ENCODE data around the gene HLA-DRB5. TPM values are rescaled to one million over a fixed set of nuclear protein-coding genes. Genes with fewer than 3 reads are reported as not detected.
"Not testable (repeated sequence)": the region's sequence is repeated elsewhere in the genome, so short reads cannot be mapped to it uniquely, and the experiment has no call there.

HLA-DRB5 gene
- under 1 TPM in 1 of 2 experiments, not detected in 1; 0.23 TPM for total RNA-seq

DNA sequence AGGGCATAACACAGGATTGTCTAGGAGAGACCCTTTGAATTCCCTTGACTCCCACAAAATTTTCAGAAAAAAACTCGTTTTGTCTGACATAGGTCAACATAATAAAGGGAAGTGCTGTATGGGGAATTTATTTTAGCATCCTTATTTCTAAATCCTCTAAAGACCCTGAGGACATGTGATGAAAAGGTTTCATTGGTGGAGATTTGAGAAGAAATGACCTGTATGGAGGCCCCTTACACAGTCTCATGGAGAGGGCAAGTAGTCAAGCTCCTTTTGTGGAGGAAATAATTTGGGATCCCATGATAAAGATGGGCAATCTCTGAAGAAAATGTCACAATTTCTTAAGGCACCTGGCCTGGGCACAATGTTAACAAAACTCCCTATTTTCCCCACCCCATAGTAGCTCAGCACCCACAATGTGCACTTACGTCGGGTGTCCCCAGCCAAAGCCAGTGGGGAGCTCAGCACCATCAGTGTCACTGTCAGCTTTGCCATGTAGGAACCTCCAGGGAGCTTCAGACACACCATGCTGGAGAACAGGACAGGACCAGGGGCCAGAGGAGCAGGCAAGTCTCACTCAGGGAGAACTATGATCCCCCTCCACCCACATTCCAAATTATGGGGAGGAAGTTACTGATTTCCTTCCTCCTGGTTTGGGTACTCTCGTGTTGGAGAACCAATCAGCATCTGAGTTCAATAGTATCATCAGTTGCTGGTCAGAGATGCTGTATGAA is at the start of gene HLA-DRB5:
Gene HLA-DRB5 (minus strand): TSS at position 591 of the 734 bp plus-strand sequence. CDS start 63 bp downstream, at position 528.
- POLR2A ChIA-PET: interaction anchor here (0.6 kb wide), 2 partner anchors 83 to 1818 kb away, joined by 3 to 4 read pairs; no protein-coding TSS in a partner anchor
- CTCF ChIA-PET: no interaction called here

DNA sequence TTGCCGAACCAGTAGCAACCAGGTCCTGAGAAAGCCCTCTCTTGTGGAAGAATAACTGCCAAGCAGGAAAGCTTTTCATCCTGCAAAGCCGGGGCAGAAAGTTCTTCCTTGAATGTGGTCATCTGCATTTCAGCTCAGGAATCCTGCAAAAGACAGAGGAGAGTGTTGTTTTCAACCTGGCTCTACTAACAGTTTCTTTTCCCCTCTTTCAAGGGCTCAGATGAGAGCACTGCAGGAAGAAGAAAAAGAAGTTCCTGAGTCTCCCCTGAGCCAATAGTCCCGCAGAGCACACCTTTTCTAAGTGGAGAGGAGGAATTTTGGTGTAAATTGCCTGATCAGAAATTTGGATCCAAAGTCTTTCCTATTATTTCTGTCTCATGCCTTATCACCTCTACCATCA is 48.9 kb upstream of the HLA-DRB5 start:
- ChIA-PET POLR2A (no interaction called here), CTCF (no interaction called here)

DNA sequence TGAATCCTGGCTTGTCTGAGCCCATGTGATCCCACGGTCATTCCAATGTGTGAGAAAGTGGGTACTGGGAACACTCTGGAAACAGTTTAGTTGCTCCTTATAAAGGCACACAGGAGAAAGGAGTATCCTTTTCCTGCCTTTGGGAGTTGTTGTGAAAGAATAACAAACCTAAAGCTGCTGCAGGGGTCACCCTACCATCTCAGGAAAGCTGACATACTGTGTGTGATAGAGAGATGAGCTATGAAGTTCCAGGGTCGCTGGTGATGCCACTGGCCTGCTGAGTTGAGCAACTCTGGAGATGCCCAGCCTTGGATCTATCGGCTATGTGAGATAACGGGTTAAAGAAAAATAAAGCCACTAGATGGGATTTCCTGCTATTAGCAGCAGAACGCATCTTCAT is 47.4 kb upstream of the HLA-DRB5 start:
- POLR2A ChIA-PET, CTCF ChIA-PET: not testable (repeated sequence)

DNA sequence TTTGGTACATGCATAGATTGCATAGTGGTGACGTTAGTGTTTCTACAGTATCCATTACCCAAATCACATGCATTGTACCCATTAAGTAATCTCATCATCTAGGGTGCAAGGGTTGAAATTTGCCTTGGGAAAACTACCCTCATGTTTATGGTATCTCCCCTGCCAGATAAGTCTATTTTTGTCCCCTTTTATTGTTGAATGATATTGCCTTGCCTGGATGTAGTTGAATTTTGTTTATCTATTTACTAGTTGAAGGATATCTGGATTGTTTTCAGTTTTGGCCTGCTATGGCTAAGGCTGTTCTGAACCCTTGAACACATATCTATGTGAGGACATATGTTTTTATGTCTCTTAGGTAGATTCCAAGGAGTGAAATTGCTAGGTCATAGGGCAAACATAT is 46.2 kb upstream of the HLA-DRB5 start:
- CTCF ChIA-PET: no interaction called here
- POLR2A ChIA-PET: no interaction called here

DNA sequence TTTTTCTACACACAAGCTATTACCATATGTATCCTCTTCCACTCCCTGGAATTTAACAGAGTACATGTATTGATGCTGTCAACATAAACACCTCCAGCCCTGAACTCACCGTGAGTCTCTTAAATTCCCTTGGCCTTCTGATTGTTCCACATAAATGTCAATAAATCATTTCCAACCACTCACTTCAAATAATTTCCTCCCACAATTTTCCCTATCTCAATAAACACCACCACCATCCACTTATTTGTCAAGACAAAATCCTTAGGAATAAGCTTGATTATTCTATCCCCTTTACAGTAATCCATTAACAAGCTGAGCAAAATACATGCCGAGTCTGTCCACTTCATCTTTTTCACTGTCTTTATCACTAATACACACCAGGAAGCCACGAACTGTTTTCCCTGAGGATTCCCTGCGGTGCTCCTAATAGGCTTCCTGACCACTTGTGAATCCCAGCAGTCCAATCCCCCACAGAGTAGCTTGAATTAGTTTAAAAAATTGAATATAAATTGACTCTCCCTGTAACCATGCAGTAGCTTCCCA is 40.3 kb upstream of the HLA-DRB5 start:
- ChIA-PET POLR2A (no interaction called here), CTCF (no interaction called here)

DNA sequence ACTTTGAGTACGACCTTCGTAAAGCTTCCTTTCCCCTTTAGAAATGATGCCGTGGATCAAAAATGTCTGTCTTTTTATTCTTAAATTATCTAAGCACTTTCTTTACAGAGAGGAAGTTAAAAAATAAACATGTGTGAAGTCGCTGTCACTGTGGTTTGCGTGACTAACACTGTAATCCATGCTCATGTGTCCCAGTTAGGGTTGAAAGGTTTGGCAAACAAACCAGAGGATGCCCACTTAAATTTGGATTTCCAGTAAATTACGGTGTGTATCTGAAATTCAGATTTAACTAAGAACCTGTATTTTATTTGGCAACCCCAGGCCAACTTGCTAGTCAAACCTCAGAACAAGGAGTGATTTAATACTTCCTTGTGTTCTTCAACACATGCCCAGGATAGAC is 38.5 kb upstream of the HLA-DRB5 start:
- ChIA-PET CTCF (no interaction called here), POLR2A (no interaction called here)

DNA sequence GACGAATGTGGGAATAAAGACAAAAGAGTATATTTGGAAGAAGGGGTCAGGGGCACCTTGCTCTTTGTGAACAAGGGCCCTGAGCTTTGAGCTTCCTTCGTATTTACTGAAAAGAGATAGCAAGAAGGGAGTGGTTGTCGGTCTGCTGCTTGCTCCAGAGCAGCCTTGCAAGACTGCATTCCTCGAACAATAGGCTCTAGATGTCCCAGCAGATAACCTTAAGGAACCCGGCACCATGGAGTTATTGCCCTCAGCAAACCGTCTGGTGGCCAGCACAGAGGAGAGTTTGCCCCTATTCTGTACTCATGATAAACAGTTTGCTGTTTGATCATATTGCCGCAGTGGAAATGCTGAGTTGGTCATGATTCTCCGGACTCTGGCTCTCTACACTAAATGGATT is 36.9 kb upstream of the HLA-DRB5 start:
- POLR2A ChIA-PET: no interaction called here
- CTCF ChIA-PET: no interaction called here

DNA sequence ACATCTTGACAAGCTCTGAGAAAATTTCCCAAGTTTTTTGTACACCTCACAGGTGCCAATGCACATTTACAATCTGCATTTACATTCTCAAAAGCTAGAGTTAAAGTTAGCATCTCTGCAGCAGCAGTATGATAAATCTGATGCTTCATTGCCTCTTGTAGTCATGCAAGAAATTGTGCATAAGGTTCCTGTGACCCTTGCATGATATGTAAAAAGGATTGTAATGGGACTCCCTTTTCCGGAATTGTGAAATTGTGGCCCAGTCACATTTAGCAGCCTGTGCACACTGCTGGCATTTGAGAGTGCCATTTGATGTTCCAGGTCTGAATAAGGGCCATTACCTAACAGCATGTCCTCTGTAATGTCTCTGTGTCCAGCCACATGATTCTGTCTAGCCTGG is 35.4 kb upstream of the HLA-DRB5 start:
- POLR2A ChIA-PET: no interaction called here
- CTCF ChIA-PET: no interaction called here

DNA sequence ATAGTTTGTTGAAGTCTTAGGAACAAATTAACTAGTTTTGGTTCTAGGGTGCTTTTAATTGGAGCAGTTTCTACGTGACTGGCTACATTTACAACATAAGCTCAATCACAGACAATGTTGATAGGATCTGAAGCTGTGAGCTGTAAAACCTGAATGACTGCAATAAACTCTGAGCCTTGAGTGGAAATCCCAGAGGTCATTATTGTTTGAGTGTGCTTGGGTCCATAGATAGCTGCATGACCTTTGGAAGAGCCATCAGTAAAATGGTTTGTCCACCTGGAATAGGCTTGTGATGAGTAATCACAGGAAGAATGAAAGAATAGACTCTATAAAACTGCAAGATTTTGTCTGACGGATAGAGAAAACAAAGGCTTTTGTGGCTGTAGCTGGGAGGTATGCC is 32.9 kb upstream of the HLA-DRB5 start:
- ChIA-PET POLR2A (no interaction called here), CTCF (no interaction called here)

DNA sequence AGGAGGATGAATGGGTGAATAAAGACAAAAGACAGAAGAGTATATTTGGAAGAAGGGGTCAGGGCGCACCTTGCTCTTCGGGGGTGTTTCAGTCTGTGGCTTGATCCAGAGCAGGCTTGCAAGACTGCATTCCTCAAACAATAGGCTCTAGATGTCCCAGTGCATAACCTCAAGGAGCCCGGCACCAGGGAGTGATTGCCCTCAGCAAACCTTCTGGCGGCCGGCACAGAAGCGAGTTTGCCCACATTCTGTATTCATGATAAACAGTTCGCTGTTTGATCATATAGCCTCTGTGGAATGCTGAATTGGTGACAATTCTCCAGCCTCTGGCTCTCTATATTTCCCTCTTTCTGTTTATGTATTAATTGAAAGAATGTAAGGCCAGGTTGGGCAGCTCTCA is 29.7 kb upstream of the HLA-DRB5 start:
- ChIA-PET POLR2A (no interaction called here), CTCF (no interaction called here)

DNA sequence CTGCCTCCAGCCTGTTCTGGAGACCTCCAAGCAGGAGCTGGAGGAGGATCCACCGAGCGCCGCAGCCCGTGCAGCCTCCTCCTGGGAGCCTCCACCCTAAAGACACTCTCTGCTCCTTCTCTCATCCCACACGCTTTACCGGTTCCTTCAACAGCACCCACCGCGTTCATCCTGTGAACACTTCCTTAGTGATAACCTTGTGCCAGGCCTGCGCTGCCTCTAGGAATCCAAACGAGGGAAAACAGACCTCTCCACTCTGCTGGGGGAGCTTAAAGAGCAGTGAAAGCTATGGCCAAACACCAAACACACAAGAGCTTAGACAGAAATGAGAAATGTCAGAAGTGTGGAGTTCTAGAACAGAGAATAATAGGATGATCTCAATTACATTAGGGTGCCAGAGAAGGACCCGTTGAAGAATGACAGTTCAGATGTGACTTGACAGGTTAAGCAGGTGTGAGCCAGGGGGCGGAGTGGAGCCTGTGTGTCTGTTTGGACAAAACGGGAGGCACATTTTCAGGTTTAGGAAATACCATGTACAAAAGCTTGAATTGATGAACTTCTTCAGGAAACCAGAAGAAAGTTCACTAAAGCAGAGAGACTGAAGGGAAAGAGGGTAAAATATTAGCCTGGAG is 28.5 kb upstream of the HLA-DRB5 start:
- ChIA-PET POLR2A (no interaction called here), CTCF (no interaction called here)

DNA sequence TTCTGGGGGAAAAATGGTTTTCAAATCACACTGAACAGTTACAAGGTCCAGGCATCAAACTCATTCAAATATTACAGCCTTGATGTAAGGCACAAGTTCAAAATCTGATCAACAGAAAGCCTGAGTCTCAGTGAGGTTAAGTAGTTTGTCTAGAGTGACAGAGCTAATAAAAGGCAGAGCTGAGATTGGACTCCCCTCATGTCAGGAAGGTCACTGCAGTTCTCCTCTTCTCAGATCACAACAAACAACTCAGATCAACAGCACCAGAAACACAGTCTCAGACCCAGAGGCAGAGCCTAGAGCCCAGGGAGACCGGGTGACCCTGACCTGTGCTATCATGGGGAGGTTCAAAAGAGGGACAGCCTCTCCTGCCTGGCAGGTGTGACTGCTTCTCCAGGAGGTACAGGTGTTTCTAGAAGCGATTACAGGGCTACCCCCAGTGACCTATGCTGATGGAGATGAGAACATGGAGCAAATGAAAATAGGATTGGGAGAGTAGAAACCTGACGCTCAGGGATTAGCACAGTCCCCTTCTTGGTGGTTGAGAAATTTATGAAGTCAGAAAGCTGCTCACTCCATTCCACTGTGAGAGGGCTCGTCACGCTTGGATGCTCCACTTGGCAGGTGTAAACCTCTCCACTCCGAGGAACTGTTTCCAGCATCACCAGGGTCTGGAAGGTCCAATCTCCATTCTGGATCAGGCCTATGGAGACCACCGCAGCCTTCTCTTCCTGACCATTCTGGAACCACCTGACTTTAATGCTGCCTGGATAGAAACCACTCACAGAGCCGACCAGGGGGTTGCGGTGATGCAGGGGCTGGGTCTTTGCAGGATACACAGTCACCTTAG is 24.3 kb upstream of the HLA-DRB5 start:
- POLR2A ChIA-PET: no interaction called here
- CTCF ChIA-PET: no interaction called here

DNA sequence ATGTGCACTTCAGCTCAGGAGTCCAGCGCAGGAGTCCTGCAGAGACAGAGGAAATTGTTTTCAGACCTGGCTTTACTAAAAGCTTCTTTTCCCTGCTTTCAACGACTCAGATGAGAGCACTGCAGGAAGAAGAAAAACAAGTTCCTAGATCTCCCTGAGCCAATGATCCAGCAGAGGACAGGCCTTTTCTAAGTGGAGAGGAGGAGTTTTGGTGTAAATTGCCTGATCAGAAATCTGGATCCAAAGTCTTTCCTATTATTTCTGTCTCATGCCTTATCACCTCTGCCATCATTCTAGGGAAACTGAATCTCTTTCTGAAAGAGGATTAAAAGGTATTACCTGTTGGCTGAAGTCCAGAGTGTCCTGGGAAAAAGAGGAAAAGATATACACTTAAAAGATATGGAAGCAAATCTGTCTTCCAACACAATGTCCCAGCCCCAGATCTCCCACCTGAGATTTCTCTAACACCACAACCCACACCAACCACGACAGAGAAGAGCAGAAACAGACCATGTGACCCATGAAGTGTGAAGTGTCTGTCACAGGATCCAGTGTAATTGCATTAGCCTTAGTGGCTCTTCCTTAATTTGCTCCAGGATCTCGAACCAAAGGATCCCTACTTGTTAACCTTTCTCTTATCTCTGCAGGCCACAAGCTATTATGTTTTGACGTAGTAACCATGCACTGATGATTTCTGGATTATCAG is 23.1 kb upstream of the HLA-DRB5 start:
- ChIA-PET CTCF (no interaction called here), POLR2A (no interaction called here)

DNA sequence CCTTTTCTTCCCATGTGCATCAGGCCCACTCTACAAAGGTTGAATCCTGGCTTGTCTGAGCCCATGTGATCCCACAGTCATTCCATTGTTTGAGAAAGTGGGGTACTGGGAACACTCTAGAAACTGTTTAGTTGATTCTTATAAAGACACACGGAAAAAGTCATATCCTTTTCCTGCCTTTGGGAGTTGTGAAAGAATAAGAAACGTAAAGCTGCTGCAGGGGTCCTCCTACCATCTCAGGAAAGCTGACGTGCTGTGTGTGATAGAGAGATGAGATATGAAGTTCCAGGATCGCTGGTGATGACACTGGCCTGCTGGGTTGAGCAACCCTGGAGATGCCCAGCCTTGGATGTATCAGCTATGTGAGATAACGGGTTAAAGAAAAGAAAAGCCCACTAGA is 21.3 kb upstream of the HLA-DRB5 start:
- CTCF ChIA-PET: no interaction called here
- POLR2A ChIA-PET: no interaction called here

DNA sequence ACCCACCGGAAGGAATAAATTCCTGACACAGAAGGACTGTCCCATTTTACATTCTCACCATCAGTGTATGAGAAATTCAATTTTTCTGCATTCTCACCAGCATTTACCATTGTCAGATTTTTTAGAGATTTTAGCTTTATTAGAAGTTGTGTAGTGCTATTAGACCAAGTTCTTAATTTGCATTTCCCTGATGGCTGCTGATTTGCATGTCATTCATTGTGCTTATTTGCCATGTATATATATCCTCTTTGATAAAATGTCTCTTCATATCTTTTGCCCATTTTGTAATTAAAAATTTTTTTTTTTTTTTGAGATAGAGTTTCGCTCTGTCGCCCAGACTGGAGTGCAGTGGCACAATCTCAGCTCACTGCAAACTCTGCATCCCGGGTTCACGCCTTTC is 9.8 kb upstream of the HLA-DRB5 start:
- POLR2A ChIA-PET: no interaction called here

DNA sequence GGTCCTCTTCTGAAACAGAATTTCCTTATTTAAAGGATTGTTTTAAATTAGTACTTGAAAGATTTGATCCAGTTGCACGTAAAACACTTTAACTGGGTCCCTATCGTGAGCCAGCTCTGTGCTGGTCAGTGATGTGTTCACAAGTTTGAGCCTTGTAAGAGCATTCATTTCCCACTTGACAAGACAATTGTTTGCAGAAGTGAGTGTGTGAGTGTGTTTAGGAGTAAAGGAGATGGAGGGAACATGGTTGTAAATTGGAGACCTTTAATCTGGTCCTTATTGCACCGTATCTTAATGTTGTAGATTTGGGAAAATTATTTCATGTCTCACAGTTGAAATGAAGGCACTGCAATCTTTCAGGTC is 325 bp upstream of the HLA-DRB5 start:
- CTCF ChIA-PET: not testable (repeated sequence)
- POLR2A ChIA-PET: interaction anchor here (0.6 kb wide), 2 partner anchors 84 to 1818 kb away, joined by 3 to 4 read pairs; no protein-coding TSS in a partner anchor

More for the DNA sequence above, 9.8 kb upstream of the HLA-DRB5 start:
- CTCF ChIA-PET: no interaction called here

DNA sequence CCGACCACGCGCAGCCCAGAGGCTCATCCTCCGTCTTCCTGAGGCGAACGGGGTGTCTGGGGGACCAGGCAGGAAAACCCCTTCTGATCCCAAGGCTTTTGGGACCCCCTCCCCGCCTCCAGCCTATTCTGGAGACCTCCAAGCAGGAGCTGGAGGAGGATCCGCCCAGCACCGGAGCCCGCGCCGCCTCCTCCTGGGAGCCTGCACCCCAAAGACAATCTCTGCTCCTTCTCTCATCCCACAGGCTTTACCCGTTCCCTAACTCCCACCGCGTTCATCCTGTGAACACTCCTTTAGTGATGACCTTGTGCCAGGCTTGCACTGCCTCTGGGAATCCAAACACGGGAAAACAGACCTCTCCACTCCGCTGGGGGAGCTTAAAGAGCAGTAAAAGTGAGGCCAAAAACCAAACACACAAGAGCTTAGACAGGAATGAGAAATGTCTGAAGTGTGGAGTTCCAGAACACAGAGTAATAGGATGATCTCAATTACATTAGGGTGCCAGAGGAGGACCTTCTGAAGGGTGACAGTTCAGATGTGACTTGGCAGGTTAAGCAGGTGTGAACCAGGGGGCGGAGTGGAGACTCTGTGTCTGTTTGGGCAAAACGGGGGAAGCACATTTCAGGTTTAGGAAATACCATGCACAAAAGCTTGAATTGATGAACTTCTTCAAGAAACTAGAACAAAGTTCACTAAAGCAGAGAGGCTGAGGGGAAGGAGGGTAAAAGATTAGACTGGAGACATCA is 7.6 kb downstream of the HLA-DRB5 start:
- ChIA-PET CTCF (no interaction called here), POLR2A (no interaction called here)

DNA sequence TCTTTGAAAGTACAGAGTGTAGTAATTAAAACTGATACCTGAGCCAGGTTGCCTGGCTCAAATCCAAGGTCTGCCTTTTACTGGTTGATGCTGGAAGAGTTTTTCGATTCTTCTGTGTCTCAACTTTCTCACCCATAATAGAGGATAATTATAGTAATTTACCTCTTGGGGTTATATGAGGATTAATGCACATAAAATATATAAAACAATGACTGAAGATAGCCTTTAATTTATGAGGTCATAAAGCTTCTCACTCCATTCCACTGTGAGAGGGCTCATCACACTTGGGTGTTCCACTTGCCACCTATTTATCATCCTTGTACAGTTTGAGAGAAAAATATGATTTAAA is 10.2 kb downstream of the HLA-DRB5 start:
- POLR2A ChIA-PET: no interaction called here
- CTCF ChIA-PET: no interaction called here

DNA sequence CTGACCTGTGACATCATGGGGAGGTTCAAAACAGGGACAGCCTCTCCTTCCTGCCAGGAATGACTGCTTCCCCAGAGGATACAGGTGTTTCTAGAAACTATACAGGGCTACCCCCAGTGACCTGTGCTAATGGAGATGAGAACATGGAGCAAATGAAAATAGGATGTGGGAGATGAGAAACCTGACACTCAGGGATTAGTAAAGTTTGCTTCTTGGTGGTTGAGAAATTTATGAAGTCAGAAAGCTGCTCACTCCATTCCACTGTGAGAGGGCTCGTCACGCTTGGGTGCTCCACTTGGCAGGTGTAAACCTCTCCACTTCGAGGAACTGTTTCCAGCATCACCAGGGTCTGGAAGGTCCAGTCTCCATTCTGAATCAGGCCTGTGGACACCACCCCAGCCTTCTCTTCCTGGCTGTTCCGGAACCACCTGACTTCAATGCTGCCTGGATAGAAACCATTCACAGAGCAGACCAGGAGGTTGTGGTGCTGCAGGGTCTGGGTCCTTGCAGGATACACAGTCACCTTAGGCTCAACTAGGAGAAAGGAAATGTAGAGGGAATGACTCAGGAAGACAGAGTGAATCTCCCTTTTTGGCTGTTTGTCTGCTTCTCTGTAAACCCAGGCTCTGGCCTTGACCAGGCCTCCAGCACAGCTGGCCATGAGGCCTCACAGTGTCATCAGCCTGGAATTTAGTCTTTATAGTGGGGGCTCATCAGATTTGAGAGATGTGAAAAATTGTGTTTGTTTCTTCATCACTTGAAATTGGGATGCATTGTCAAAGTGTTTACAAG is 10.8 kb downstream of the HLA-DRB5 start:
- CTCF ChIA-PET: no interaction called here
- POLR2A ChIA-PET: no interaction called here
